Measurements from ENCODE around the gene KIF3B. TPM values are rescaled to one million over a fixed set of nuclear protein-coding genes. Genes with fewer than 3 reads are reported as not detected.

The KIF3B gene
- total and polyA plus RNA-seq, 2 of the 13 experiments (the other 11 are each of a cell fraction or from before 2014, with no cell fraction given) = 23.6 to 28.8 TPM

- TF ChIP-seq ZFP36L2 (CRISPR knock-in tag; IDR thresholded peaks at IDR 0.05) (0 out of 2 replicates have a peak, but pooled peaks have one; percentile 63), ZNF556 (CRISPR knock-in tag; IDR thresholded peaks at IDR 0.05; ENCODE audit: borderline replicate concordance) (0 out of 2 replicates have a peak, but pooled peaks have one; percentile 70), ZSCAN21 (CRISPR knock-in tag; IDR thresholded peaks at IDR 0.05; ENCODE audit: borderline replicate concordance) (no peak), ZNF768 (CRISPR knock-in tag; IDR thresholded peaks at IDR 0.05) (peak; percentile 90), ZUFSP (CRISPR knock-in tag; IDR thresholded peaks at IDR 0.05; ENCODE audit: borderline replicate concordance) (no peak), ATF7-NPFF (CRISPR knock-in tag; IDR thresholded peaks at IDR 0.05; ENCODE audit: low read depth) (0 out of 2 replicates have a peak, but pooled peaks have one; percentile 17), TIGD3 (CRISPR knock-in tag; IDR thresholded peaks at IDR 0.05; ENCODE audit: borderline replicate concordance) (0 out of 2 replicates have a peak, but pooled peaks have one; percentile 44), ZFX (CRISPR knock-in tag; IDR thresholded peaks at IDR 0.05; ENCODE audit: low read depth) (peak; percentile 37; the same call in 1 of the 2 replicates), PATZ1 (CRISPR knock-in tag; IDR thresholded peaks at IDR 0.05) (peak; percentile 98), ZNF430 (CRISPR knock-in tag; IDR thresholded peaks at IDR 0.05) (peak; percentile 41; the same call in 1 of the 2 replicates), ZKSCAN1 (IDR thresholded peaks at IDR 0.05; ENCODE audit: low read length) (peak; percentile 95), ZNF564 (CRISPR knock-in tag; IDR thresholded peaks at IDR 0.05) (no peak), KAT2B (IDR thresholded peaks at IDR 0.05; ENCODE audit: borderline replicate concordance, low read depth, low read length) (no peak), FOXM1 (CRISPR knock-in tag; IDR thresholded peaks at IDR 0.05) (no peak), TBX3 (IDR thresholded peaks at IDR 0.05; ENCODE audit: borderline replicate concordance) (no peak), ZBTB8A (CRISPR knock-in tag; IDR thresholded peaks at IDR 0.05; ENCODE audit: borderline replicate concordance, low read depth) (no peak), ZMYM4 (CRISPR knock-in tag; IDR thresholded peaks at IDR 0.05) (peak; percentile 90), SMARCE1 (IDR thresholded peaks at IDR 0.05; ENCODE audit: borderline replicate concordance) (no peak), KLF11 (CRISPR knock-in tag; IDR thresholded peaks at IDR 0.05) (no peak), ZNF878 (CRISPR knock-in tag; IDR thresholded peaks at IDR 0.05) (no peak; the same call in 1 of the 2 replicates), ZBTB34 (CRISPR knock-in tag; IDR thresholded peaks at IDR 0.05) (peak; percentile 71), ZNF709 (CRISPR knock-in tag; IDR thresholded peaks at IDR 0.05) (0 out of 2 replicates have a peak, but pooled peaks have one; percentile 36), SNAPC5 (CRISPR knock-in tag; IDR thresholded peaks at IDR 0.05; ENCODE audit: borderline replicate concordance) (0 out of 2 replicates have a peak, but pooled peaks have one; percentile 84)
Measured at GRCh38 chr20:32277361-32278198, at the start of gene KIF3B (continued).
